ENCODE data around the gene PTPN6. TPM values are rescaled to one million over a fixed set of nuclear protein-coding genes. Genes with fewer than 3 reads are reported as not detected.
A peak's percentile ranks its signal among the peaks of the same experiment; 100 is the strongest.

Gene PTPN6
- polyA plus RNA-seq, 3 donors, result 449 to 764 (median 562) TPM

GRCh38 chr12:6936194-6936635 lies 14.9 kb upstream of the PTPN6 start:
- Mint-ChIP-seq H3K36me3 (peaks cover 12 to 23% of the 10 kb centered on the region in 2 donors), H3K4me1 (peaks cover 35% of the 10 kb centered on the region), H3K27ac (peak overlapping the region in 5 of 7 donors; percentile 26 to 78 (median 72)), H3K4me3 (peak overlapping the region; percentile 78 to 79), H3K27me3 (ENCODE audit: low read depth in 3 of 3) (peaks cover 0 to 4% (median 0%) of the 10 kb centered on the region in 3 donors), H3K9me3 (no peaks in the 10 kb centered on the region)
- no peak overlapping the region for H3K27ac ChIP-seq (ENCODE audit: low read depth in 1 of 2, low read length in 2 of 2)
- intact Hi-C loops (cut with micrococcal nuclease), result loop anchor here in 1 of 2 donors (5.0 kb wide), 1 partner anchor 36 kb away; the partner anchor contains the start of genes EMG1 and PHB2
- no peak overlapping the region for H2AFZ ChIP-seq (ENCODE audit: insufficient read depth, low read depth, low read length, poor library complexity, severe bottlenecking)
- no peaks in the 10 kb centered on the region for H3K27me3 ChIP-seq (ENCODE audit: control insufficient read depth in 2 of 2, insufficient read depth in 2 of 2, low read length in 2 of 2)
- no peak for DNase-seq
- TF ChIP-seq, protein P1, sequence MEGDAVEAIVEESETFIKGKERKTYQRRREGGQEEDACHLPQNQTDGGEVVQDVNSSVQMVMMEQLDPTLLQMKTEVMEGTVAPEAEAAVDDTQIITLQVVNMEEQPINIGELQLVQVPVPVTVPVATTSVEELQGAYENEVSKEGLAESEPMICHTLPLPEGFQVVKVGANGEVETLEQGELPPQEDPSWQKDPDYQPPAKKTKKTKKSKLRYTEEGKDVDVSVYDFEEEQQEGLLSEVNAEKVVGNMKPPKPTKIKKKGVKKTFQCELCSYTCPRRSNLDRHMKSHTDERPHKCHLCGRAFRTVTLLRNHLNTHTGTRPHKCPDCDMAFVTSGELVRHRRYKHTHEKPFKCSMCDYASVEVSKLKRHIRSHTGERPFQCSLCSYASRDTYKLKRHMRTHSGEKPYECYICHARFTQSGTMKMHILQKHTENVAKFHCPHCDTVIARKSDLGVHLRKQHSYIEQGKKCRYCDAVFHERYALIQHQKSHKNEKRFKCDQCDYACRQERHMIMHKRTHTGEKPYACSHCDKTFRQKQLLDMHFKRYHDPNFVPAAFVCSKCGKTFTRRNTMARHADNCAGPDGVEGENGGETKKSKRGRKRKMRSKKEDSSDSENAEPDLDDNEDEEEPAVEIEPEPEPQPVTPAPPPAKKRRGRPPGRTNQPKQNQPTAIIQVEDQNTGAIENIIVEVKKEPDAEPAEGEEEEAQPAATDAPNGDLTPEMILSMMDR (IDR thresholded peaks at IDR 0.05), result no peak
- no peaks in the 10 kb centered on the region for H4K20me1 ChIP-seq (ENCODE audit: insufficient read depth, low read length)
- no peak overlapping the region for H3K9ac ChIP-seq (ENCODE audit: insufficient read depth, low read length, poor library complexity, severe bottlenecking)
- H3K9me3 ChIP-seq (replicated peaks in 1 of 2; ENCODE audit: control insufficient read depth in 1 of 2, insufficient read depth in 1 of 2, low read length in 2 of 2), result no peaks in the 10 kb centered on the region
- peak overlapping the region; percentile 95 for H3K4me2 ChIP-seq (replicated peaks; ENCODE audit: extremely low read depth, low read length, poor library complexity, severe bottlenecking)
- H3K36me3 ChIP-seq (replicated peaks in 1 of 2; ENCODE audit: control insufficient read depth in 1 of 2, insufficient read depth in 2 of 2, low read length in 2 of 2), result no peaks in the 10 kb centered on the region
- WGBS (ENCODE audit: insufficient coverage), result 46% methylated on average over 3 of the region's 3 CpGs
- H3K4me1 ChIP-seq (ENCODE audit: control insufficient read depth in 1 of 2, insufficient read depth in 2 of 2, low read length in 2 of 2), result peaks cover 38 to 40% of the 10 kb centered on the region in 2 donors
- H3K79me2 ChIP-seq (ENCODE audit: insufficient read depth, low read length), result peaks cover 11% of the 10 kb centered on the region
- H3K4me3 ChIP-seq (replicated peaks in 1 of 3; ENCODE audit: low read depth in 2 of 3, low read length in 3 of 3), result peak overlapping the region in 1 of 3 experiments; percentile 90

DNA sequence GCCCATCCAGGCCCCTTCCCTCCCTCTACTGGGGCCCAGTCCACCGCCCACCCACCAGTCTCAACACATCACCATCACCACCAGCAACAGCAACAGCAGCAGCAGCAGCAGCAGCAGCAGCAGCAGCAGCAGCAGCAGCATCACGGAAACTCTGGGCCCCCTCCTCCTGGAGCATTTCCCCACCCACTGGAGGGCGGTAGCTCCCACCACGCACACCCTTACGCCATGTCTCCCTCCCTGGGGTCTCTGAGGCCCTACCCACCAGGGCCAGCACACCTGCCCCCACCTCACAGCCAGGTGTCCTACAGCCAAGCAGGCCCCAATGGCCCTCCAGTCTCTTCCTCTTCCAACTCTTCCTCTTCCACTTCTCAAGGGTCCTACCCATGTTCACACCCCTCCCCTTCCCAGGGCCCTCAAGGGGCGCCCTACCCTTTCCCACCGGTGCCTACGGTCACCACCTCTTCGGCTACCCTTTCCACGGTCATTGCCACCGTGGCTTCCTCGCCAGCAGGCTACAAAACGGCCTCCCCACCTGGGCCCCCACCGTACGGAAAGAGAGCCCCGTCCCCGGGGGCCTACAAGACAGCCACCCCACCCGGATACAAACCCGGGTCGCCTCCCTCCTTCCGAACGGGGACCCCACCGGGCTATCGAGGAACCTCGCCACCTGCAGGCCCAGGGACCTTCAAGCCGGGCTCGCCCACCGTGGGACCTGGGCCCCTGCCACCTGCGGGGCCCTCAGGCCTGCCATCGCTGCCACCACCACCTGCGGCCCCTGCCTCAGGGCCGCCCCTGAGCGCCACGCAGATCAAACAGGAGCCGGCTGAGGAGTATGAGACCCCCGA lies 14.3 kb upstream of the PTPN6 start:
- Histone ChIP-seq H3K4me1 (ENCODE audit: control insufficient read depth in 1 of 2, insufficient read depth in 2 of 2, low read length in 2 of 2) (peaks cover 38 to 40% of the 10 kb centered on the region in 2 donors), H3K9me3 (replicated peaks in 1 of 2; ENCODE audit: control insufficient read depth in 1 of 2, insufficient read depth in 1 of 2, low read length in 2 of 2) (no peaks in the 10 kb centered on the region), H3K4me2 (replicated peaks; ENCODE audit: extremely low read depth, low read length, poor library complexity, severe bottlenecking) (peak overlapping the region; percentile 95), H3K36me3 (replicated peaks in 1 of 2; ENCODE audit: control insufficient read depth in 1 of 2, insufficient read depth in 2 of 2, low read length in 2 of 2) (no peaks in the 10 kb centered on the region), H3K9ac (ENCODE audit: insufficient read depth, low read length, poor library complexity, severe bottlenecking) (peak overlapping the region; percentile 80), H3K4me3 (replicated peaks in 1 of 3; ENCODE audit: low read depth in 2 of 3, low read length in 3 of 3) (peak overlapping the region; percentile 55 to 90 (median 87)), H2AFZ (ENCODE audit: insufficient read depth, low read depth, low read length, poor library complexity, severe bottlenecking) (peak overlapping the region; percentile 96), H4K20me1 (ENCODE audit: insufficient read depth, low read length) (no peaks in the 10 kb centered on the region), H3K79me2 (ENCODE audit: insufficient read depth, low read length) (peaks cover 11% of the 10 kb centered on the region), H3K27me3 (ENCODE audit: control insufficient read depth in 2 of 2, insufficient read depth in 2 of 2, low read length in 2 of 2) (no peaks in the 10 kb centered on the region), H3K27ac (ENCODE audit: low read depth in 1 of 2, low read length in 2 of 2) (peak overlapping the region in 1 of 2 donors; percentile 82)
- intact Hi-C loops (cut with micrococcal nuclease), result loop anchor here in 1 of 2 donors (5.0 kb wide), 1 partner anchor 35 kb away; the partner anchor contains the start of genes EMG1 and PHB2
- no peaks in the 10 kb centered on the region for H3K9me3 Mint-ChIP-seq
- H3K4me1 Mint-ChIP-seq, result peaks cover 35% of the 10 kb centered on the region
- no peak for DNase-seq
- H3K27ac Mint-ChIP-seq, result peak overlapping the region in 6 of 7 donors; percentile 19 to 78 (median 56)
- TF ChIP-seq, protein P1 (IDR thresholded peaks at IDR 0.05), result no peak
- peaks cover 12 to 25% of the 10 kb centered on the region in 2 donors for H3K36me3 Mint-ChIP-seq
- no peaks in the 10 kb centered on the region for H3K27me3 Mint-ChIP-seq (ENCODE audit: low read depth in 3 of 3)
- H3K4me3 Mint-ChIP-seq, result peak overlapping the region; percentile 78 to 79
- WGBS (ENCODE audit: insufficient coverage), result 4% methylated on average over 35 of the region's 36 CpGs

Data from CD14-positive monocyte (primary cell).